Calu3 (cell line): ENCODE results near the gene LRRC46. TPM values are rescaled to one million over a fixed set of nuclear protein-coding genes. Genes with fewer than 3 reads are reported as not detected.

Experiments
- BruUV-seq: library from RNA; stranded (reverse); fragments of 400-500 nt; replicated peaks from 2 replicates; lab custom pipeline; 2021; lab: Mats Ljungman, UMichigan
- CTCF ChIA-PET: fragments of 300-600 bp; sonication (Branson Sonifier 250); formaldehyde crosslinking; loops from one replicate; lab custom pipeline; 2022; ENCODE audit warnings: antibody characterized with exemption; lab: Charles Lee
- DNase-seq: peaks from one replicate; pipeline ENCODE4 v3.0.0; 2022
- H3K27ac Mint-ChIP-seq: one replicate; pipeline ENCODE4 v1.8.0; 2022; ENCODE audit warnings: mixed read lengths; ENCODE audit not compliant: unreplicated experiment
- H3K27me3 Mint-ChIP-seq: one replicate; pipeline ENCODE4 v1.8.0; 2022; ENCODE audit warnings: mixed read lengths; ENCODE audit not compliant: unreplicated experiment
- H3K36me3 Mint-ChIP-seq: one replicate; pipeline ENCODE4 v1.8.0; 2022; ENCODE audit warnings: mild to moderate bottlenecking, moderate library complexity, mixed read lengths; ENCODE audit not compliant: insufficient read depth, unreplicated experiment
- H3K4me1 Mint-ChIP-seq: one replicate; pipeline ENCODE4 v1.8.0; 2022; ENCODE audit warnings: mild to moderate bottlenecking, low read depth, mixed read lengths; ENCODE audit not compliant: unreplicated experiment
- H3K4me3 Mint-ChIP-seq: one replicate; pipeline ENCODE4 v1.8.0; 2022; ENCODE audit warnings: mild to moderate bottlenecking, low read depth, moderate library complexity, mixed read lengths; ENCODE audit not compliant: unreplicated experiment
- H3K9me3 Mint-ChIP-seq: one replicate; pipeline ENCODE4 v1.8.0; 2022; ENCODE audit warnings: low read depth, mixed read lengths; ENCODE audit not compliant: unreplicated experiment
- CTCF ChIP-seq: fragments of 200-600 bp; IDR thresholded peaks from one replicate; pipeline ENCODE4 v1.8.0; 2022; ENCODE audit warnings: antibody characterized with exemption; ENCODE audit not compliant: unreplicated experiment
- intact Hi-C: fragments of 100-400 bp; cut with micrococcal nuclease; formaldehyde crosslinking; loops from one replicate; pipeline ENCODE4 v1.10.0; 2022; ENCODE audit not compliant: unreplicated experiment
- total RNA-seq: library from RNA; stranded (reverse); gene quantifications from 2 replicates; pipeline ENCODE4 v1.2.3, GENCODE V29; 2022

Gene LRRC46
- total RNA-seq, 1 experiment from 2014 or later, result 2.9 TPM

GRCh38 chr17:47816947-47817346 lies 14.5 kb upstream of the LRRC46 start:
- DNase-seq, result no peak
- H3K9me3 Mint-ChIP-seq, result no peaks in the 10 kb centered on the region
- CTCF ChIA-PET, result no interaction called here
- H3K27ac Mint-ChIP-seq, result no peak overlapping the region
- BruUV-seq, result no TSS peak
- no peaks in the 10 kb centered on the region for H3K27me3 Mint-ChIP-seq
- no peak overlapping the region for H3K4me3 Mint-ChIP-seq
- H3K4me1 Mint-ChIP-seq, result peaks cover 22% of the 10 kb centered on the region
- peaks cover 51% of the 10 kb centered on the region for H3K36me3 Mint-ChIP-seq
- TF ChIP-seq CTCF, result no peak
- intact Hi-C loops, result no loop called here

GRCh38 chr17:47818002-47818695 lies 13.3 kb upstream of the LRRC46 start:
- CTCF ChIA-PET, result no interaction called here
- no peak for DNase-seq
- Mint-ChIP-seq H3K4me1 (peaks cover 17% of the 10 kb centered on the region), H3K36me3 (peaks cover 46% of the 10 kb centered on the region), H3K27ac (no peak overlapping the region), H3K4me3 (no peak overlapping the region), H3K9me3 (no peaks in the 10 kb centered on the region), H3K27me3 (no peaks in the 10 kb centered on the region)
- intact Hi-C loops, result no loop called here
- no TSS peak for BruUV-seq
- TF ChIP-seq CTCF, result no peak

- H3K9me3 Mint-ChIP-seq, result no peaks in the 10 kb centered on the region
- TF ChIP-seq CTCF, result no peak
- no peak overlapping the region for H3K27ac Mint-ChIP-seq
- CTCF ChIA-PET, result interaction anchor here (0.6 kb wide), 1 partner anchor 420 kb away, joined by 3 read pairs; no protein-coding TSS in a partner anchor
- intact Hi-C loops, result no loop called here
- no peak for DNase-seq
- peaks cover 55% of the 10 kb centered on the region for H3K36me3 Mint-ChIP-seq
- H3K27me3 Mint-ChIP-seq, result no peaks in the 10 kb centered on the region
- peaks cover 20% of the 10 kb centered on the region for H3K4me1 Mint-ChIP-seq
- peak overlapping the region; percentile 98 for H3K4me3 Mint-ChIP-seq
- no TSS peak for BruUV-seq
Observed at GRCh38 chr17:47819475-47819874, 12.0 kb upstream of the LRRC46 start.

- CTCF ChIA-PET, result interaction anchor here (0.6 kb wide), 1 partner anchor 420 kb away, joined by 3 read pairs; no protein-coding TSS in a partner anchor
- Mint-ChIP-seq H3K27me3 (no peaks in the 10 kb centered on the region), H3K4me1 (peaks cover 20% of the 10 kb centered on the region), H3K36me3 (peaks cover 63% of the 10 kb centered on the region), H3K9me3 (no peaks in the 10 kb centered on the region), H3K27ac (peak overlapping the region; percentile 89), H3K4me3 (peak overlapping the region; percentile 98)
- intact Hi-C loops, result no loop called here
- TF ChIP-seq CTCF, result no peak
- DNase-seq, result peak; percentile 70
- BruUV-seq, result no TSS peak
Observed at GRCh38 chr17:47820033-47820789, 11.3 kb upstream of the LRRC46 start.
